Spleen (tissue), 11 donors: Measurements from ENCODE around the gene MSANTD1. TPM values are rescaled to one million over a fixed set of nuclear protein-coding genes. Genes with fewer than 3 reads are reported as not detected.
A peak's percentile ranks its signal among the peaks of the same experiment; 100 is the strongest.

Source experiments
- DNase-seq: peaks from one replicate; pipeline ENCODE4 v3.0.0-alpha.2; 2020
- H3K27ac ChIP-seq, 8 donors: fragments of 200-600 bp; sonication (generic) in 7 of 8; 1 replicate in 4 of 8; 2 replicates in 4 of 8; pipeline versions ENCODE4 v1.5.0 to v1.8.0; 2016 to 2021; ENCODE audit warnings: inconsistent platforms in 4 of 8, mild to moderate bottlenecking in 4 of 8, moderate library complexity in 1 of 8
- H3K27me3 ChIP-seq, 7 donors: fragments of 200-600 bp; sonication (generic) in 6 of 7; replicated peaks in 1 of 7; 1 replicate in 4 of 7; 2 replicates in 3 of 7; pipeline versions ENCODE4 v1.5.0 to v1.8.0; 2016 to 2021; ENCODE audit warnings: inconsistent platforms in 3 of 7, mild to moderate bottlenecking in 1 of 7
- H3K36me3 ChIP-seq, 6 donors: fragments of 200-600 bp; sonication (generic) in 5 of 6; 1 replicate in 4 of 6; 2 replicates in 2 of 6; pipeline versions ENCODE4 v1.5.0 to v1.8.0; 2016 to 2021; ENCODE audit warnings: inconsistent platforms in 2 of 6
- H3K4me1 ChIP-seq, 6 donors: fragments of 200-600 bp; sonication (generic) in 5 of 6; 1 replicate in 3 of 6; 2 replicates in 3 of 6; pipeline versions ENCODE4 v1.5.0 to v1.8.0; 2016 to 2021; ENCODE audit warnings: inconsistent platforms in 3 of 6
- H3K4me3 ChIP-seq, 8 donors: fragments of 200-600 bp; sonication (generic) in 7 of 8; 1 replicate in 4 of 8; 2 replicates in 4 of 8; pipeline versions ENCODE4 v1.5.0 to v1.8.0; 2016 to 2021; ENCODE audit warnings: inconsistent platforms in 4 of 8, mild to moderate bottlenecking in 4 of 8, moderate library complexity in 2 of 8
- H3K9me3 ChIP-seq, 8 donors: fragments of 200-600 bp; sonication (generic) in 7 of 8; 1 replicate in 4 of 8; 2 replicates in 4 of 8; pipeline versions ENCODE4 v1.5.0 to v1.8.0; 2016 to 2021; ENCODE audit warnings: inconsistent platforms in 4 of 8
- POLR2A ChIP-seq, 3 donors: fragments of 450-650 bp; IDR thresholded peaks; one replicate each; pipeline ENCODE4 v1.5.1; 2017; ENCODE audit warnings: antibody characterized with exemption in 3 of 3, mild to moderate bottlenecking in 1 of 3
- POLR2AphosphoS5 ChIP-seq, 3 donors: sonication (generic); formaldehyde crosslinking; IDR thresholded peaks; one replicate each; pipeline ENCODE4 v1.5.1; 2017; ENCODE audit warnings: antibody characterized with exemption in 3 of 3
- WGBS, 5 donors: extraction: QIAGEN DNeasy Blood & Tissue Kit in 3 of 5; methylation state at CpG; one replicate each; pipeline versions ENCODE4 v1.1.5 to v1.1.7; 2013 to 2018; 5-methylcytosine and 5-hydroxymethylcytosine counted together
- intact Hi-C: fragments of 100-400 bp; cut with DNase I; formaldehyde crosslinking; loops from one replicate; pipeline ENCODE4 v1.15.0; 2023; ENCODE audit warnings: low total_unique reads
- polyA plus RNA-seq, 3 donors: library from polyadenylated mRNA; stranded (reverse); fragments of 200-250 nt; gene quantifications; one replicate each; pipeline ENCODE4 v1.2.1, GENCODE V29; 2013
- total RNA-seq, 7 donors: library from RNA; depleted of rRNA in 3 of 7; stranded (reverse); fragments of >200 nt in 3 of 7; fragmentation: NEBNext Ultra II Directional in 4 of 7; extraction: Animal tissue kit (Norgen Biotek cat#: 25700) in 4 of 7; gene quantifications; one replicate each; pipeline versions ENCODE4 v1.1.0 to v1.2.1, GENCODE V29; 2016 to 2021
- TF ChIP-seq, protein P1 (sequence below), 11 experiments: fragments of 200-600 bp in 7 of 11; fragments of 450-650 bp in 4 of 11; sonication (generic) in 4 of 11; IDR thresholded peaks in 8 of 11; conservative IDR thresholded peaks in 3 of 11; 1 replicate in 7 of 11; 2 replicates in 4 of 11; pipeline versions ENCODE4 v1.4.0 to v1.8.0; 2016 to 2021; ENCODE audit warnings: antibody characterized with exemption in 11 of 11, inconsistent platforms in 4 of 11, mild to moderate bottlenecking in 1 of 11
- donor health status: healthy with polysubstance abuse.
- donor health status: DM: no; HTN: no; CAD: no; lungs with moderate emphysema.
- donor health status: DM: no; HTN: no; CAD: no.
- donor health status: Bipolar disorder and iron deficiency.
- donor health status: healthy.
- donor health status: DM: no; HTN: no; CAD: no.
- donor health status: DM: yes; HTN: yes; CAD: no.

The MSANTD1 gene
- total and polyA plus RNA-seq, 10 donors = 0.41 to 2.8 (median 1.8) TPM

DNA sequence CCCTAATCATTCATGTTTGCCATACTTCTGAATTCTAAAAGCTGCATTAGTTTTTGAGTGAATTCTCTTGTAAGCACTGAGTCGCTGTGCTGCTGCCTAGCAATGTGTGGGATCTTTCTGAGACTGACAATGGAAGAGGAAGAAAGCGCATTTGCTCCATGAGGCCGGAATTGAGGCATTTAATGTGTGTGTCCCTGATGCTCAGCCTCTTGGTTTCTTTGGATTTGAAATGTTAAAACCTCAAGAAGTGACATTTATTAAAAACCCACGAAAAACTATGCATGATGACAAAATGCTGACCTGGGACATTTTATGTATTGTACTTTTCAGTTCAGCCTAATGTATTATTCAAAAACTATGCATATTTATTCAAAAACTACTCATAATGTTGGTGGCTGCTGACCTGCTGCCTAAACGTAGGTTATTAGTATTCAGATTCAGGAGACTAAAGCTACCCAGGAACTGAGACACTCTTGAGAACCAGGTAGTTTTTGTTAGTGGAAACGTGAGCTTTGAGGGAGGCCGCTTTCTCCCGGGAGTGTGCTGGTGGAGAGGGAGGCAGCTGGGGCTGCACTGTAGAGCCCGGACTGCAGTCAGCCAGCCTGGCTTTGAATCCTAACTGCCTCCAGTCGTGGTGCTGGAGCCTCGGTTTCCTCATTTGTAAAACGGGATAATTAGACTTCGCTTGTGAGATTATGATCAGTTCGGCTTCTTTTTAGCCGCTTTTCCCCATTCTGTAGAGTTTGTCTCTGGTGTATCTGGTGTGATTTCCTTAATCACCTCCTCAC lies 55.2 kb downstream of the MSANTD1 start:
- DNase-seq = peak; percentile 32
- H3K4me3 ChIP-seq = no peak overlapping the region
- no peaks in the 10 kb centered on the region for H3K36me3 ChIP-seq
- no peak for TF ChIP-seq POLR2A (IDR thresholded peaks at IDR 0.05)
- TF ChIP-seq POLR2AphosphoS5 (IDR thresholded peaks at IDR 0.05) = no peak
- TF ChIP-seq, protein P1, sequence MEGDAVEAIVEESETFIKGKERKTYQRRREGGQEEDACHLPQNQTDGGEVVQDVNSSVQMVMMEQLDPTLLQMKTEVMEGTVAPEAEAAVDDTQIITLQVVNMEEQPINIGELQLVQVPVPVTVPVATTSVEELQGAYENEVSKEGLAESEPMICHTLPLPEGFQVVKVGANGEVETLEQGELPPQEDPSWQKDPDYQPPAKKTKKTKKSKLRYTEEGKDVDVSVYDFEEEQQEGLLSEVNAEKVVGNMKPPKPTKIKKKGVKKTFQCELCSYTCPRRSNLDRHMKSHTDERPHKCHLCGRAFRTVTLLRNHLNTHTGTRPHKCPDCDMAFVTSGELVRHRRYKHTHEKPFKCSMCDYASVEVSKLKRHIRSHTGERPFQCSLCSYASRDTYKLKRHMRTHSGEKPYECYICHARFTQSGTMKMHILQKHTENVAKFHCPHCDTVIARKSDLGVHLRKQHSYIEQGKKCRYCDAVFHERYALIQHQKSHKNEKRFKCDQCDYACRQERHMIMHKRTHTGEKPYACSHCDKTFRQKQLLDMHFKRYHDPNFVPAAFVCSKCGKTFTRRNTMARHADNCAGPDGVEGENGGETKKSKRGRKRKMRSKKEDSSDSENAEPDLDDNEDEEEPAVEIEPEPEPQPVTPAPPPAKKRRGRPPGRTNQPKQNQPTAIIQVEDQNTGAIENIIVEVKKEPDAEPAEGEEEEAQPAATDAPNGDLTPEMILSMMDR (IDR thresholded peaks at IDR 0.05 in 8 of 11, conservative IDR thresholded peaks at IDR 0.05 in 3 of 11) = no peak
- no peaks in the 10 kb centered on the region for H3K9me3 ChIP-seq
- 85 to 91% (median 89%) methylated on average over 15 of the region's 15 CpGs for WGBS, 5 donors
- no peaks in the 10 kb centered on the region for H3K27me3 ChIP-seq
- H3K4me1 ChIP-seq = peaks cover 12 to 89% (median 70%) of the 10 kb centered on the region in 6 donors
- intact Hi-C loops = no loop called here
- no peak overlapping the region for H3K27ac ChIP-seq

DNA sequence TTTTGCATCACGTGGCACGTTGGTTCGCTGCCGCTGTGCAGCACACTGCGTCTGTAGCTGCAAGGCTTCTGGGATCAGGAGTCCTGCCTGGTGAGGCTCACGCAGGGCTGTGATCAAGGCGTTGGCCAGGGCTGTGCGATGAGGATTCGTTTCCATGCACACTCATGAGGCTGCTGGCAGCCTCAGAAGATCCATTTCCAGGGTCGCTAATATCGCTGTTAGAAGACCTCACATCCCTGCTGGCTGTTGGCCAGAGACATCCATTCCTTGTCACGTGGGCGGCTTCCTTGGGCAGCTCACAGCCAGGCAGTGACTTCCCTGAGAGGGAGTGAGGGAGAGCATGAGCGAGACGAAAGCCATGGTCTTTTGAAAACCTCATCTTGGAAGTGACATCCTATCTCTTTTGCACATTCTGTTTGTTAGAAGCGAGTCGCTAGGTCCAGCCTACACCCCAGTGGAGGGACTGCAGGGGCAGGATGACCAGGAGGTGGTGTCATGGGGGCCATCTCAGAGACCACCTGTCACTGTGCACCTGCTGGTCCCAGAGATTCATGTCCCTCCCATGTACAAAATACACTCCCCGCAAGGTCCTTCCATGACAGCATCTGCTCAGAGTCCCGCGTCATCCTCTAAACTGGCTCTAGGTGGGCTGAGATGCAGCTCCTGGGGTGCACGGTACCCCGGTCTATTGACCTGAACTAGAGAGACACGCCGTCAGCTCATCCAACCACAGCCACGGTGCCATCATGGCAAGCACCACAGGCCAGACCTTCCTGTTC lies 56.1 kb downstream of the MSANTD1 start:
- no peak overlapping the region for H3K4me3 ChIP-seq
- intact Hi-C loops = no loop called here
- peak; percentile 59 for DNase-seq
- no peaks in the 10 kb centered on the region for H3K27me3 ChIP-seq
- WGBS, 5 donors = 70 to 88% (median 71%) methylated on average over 18 to 25 of the region's 25 CpGs
- peaks cover 12 to 80% (median 62%) of the 10 kb centered on the region in 6 donors for H3K4me1 ChIP-seq
- TF ChIP-seq POLR2AphosphoS5 (IDR thresholded peaks at IDR 0.05) = peak in 1 of 3 donors; percentile 18
- TF ChIP-seq, protein P1 (IDR thresholded peaks at IDR 0.05 in 8 of 11, conservative IDR thresholded peaks at IDR 0.05 in 3 of 11) = no peak
- H3K27ac ChIP-seq = peak overlapping the region in 4 of 8 donors; percentile 28 to 62 (median 56)
- H3K9me3 ChIP-seq = no peaks in the 10 kb centered on the region
- H3K36me3 ChIP-seq = no peaks in the 10 kb centered on the region

DNA sequence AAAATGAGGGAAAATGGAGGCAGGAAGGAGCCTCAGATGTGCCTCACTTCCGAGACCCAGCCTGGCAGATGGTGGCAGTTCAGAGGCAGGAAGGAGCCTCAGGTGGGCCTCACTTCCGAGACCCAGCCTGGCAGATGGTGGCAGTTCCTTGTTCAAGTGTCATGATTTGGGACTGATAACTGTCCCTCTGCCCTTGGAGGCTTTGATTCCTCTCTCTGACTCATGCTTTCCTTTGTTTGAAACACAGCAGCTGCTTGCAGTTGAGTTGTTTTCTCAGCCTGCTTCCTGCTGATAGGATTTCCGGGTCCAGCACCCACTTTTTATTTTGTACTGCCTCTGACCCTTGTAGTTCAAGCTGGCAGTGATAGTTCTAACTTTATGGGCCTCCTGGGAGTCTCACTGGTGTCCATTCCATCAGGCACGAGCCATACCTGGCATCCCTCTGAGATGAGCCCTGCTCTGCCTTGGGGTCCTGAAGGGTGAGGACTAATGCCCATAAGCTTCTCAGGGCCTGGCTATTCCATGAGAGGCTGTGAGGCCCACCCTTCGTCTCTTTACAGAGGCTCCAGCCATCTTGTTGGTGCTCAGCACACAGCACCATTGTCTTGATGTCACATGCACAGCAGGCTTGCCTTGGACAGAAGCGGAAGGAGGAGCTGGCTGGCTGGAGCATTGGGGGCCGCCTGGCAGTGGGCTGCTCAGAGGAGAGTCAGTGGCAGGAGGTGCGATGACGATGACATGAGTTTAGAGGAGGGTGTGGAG lies 56.8 kb downstream of the MSANTD1 start:
- peaks cover 12 to 72% (median 58%) of the 10 kb centered on the region in 6 donors for H3K4me1 ChIP-seq
- 54 to 66% (median 61%) methylated on average over 9 of the region's 9 CpGs for WGBS, 5 donors
- intact Hi-C loops = no loop called here
- peak overlapping the region in 4 of 8 donors; percentile 28 to 62 (median 56) for H3K27ac ChIP-seq
- H3K36me3 ChIP-seq = no peaks in the 10 kb centered on the region
- DNase-seq = peak; percentile 65
- H3K9me3 ChIP-seq = no peaks in the 10 kb centered on the region
- no peak overlapping the region for H3K4me3 ChIP-seq
- H3K27me3 ChIP-seq = no peaks in the 10 kb centered on the region
- no peak for TF ChIP-seq POLR2A (IDR thresholded peaks at IDR 0.05)
- TF ChIP-seq POLR2AphosphoS5 (IDR thresholded peaks at IDR 0.05) = peak in 1 of 3 donors; percentile 81

Other genes starting within 250 kb of the MSANTD1 start
- gene HTT-AS, start 174.6 kb upstream of the MSANTD1 start, total RNA-seq = not detected
- gene HTT-AS, start 174.6 kb upstream of the MSANTD1 start, polyA plus RNA-seq = not detected
- 100 to 1,000 TPM in 2 of 7 donors, 10 to 100 TPM in 5; 58.6 to 124 (median 92.2) TPM for gene HTT, start 174.5 kb upstream of the MSANTD1 start, total RNA-seq
- gene HTT, start 174.5 kb upstream of the MSANTD1 start, polyA plus RNA-seq = 10 to 100 TPM in 2 of 3 donors, 1 to 10 TPM in 1; 10.0 to 24.4 (median 14.7) TPM
- gene RGS12, start 43.9 kb downstream of the MSANTD1 start, total RNA-seq = 10 to 100 TPM; 12.0 to 36.2 (median 18.8) TPM
- 10 to 100 TPM in 2 of 3 donors, 1 to 10 TPM in 1; 7.5 to 26.5 (median 23.1) TPM for gene RGS12, start 43.9 kb downstream of the MSANTD1 start, polyA plus RNA-seq
- gene HGFAC, start 192.8 kb downstream of the MSANTD1 start, total RNA-seq = under 1 TPM in 2 of 7 donors, not detected in 5; 0.32 to 0.47 TPM
- gene HGFAC, start 192.8 kb downstream of the MSANTD1 start, polyA plus RNA-seq = under 1 TPM; 0.11 to 0.35 (median 0.22) TPM
- 1 to 10 TPM in 6 of 7 donors, under 1 TPM in 1; 0.69 to 7.1 (median 1.6) TPM for gene DOK7, start 214.1 kb downstream of the MSANTD1 start, total RNA-seq
- gene DOK7, start 214.1 kb downstream of the MSANTD1 start, polyA plus RNA-seq = 10 to 100 TPM in 1 of 3 donors, 1 to 10 TPM in 2; 1.7 to 13.5 (median 8.7) TPM